Measurements from ENCODE around the gene MOG. TPM values are rescaled to one million over a fixed set of nuclear protein-coding genes. Genes with fewer than 3 reads are reported as not detected.
A peak's percentile ranks its signal among the peaks of the same experiment; 100 is the strongest.

Gene MOG
- total RNA-seq, 6 experiments from 2014 or later = not detected

- peaks cover 3% of the 10 kb centered on the region for H3K27me3 Mint-ChIP-seq (ENCODE audit: insufficient read depth)
- peak overlapping the region; percentile 93 for H3K4me3 Mint-ChIP-seq
- no peaks in the 10 kb centered on the region; the same call in 1 of the 2 replicates for H3K36me3 Mint-ChIP-seq (ENCODE audit: low read depth)
- no peak for TF ChIP-seq CTCF (IDR thresholded peaks at IDR 0.05)
- peak; percentile 35 for DNase-seq
- H3K4me1 Mint-ChIP-seq (ENCODE audit: low read depth) = peaks cover 51% of the 10 kb centered on the region
- no peaks in the 10 kb centered on the region for H3K9me3 Mint-ChIP-seq
- peak overlapping the region; percentile 67 for H3K27ac Mint-ChIP-seq
Measured at GRCh38 chr6:29631860-29632731, 24.8 kb upstream of the MOG start.

GRCh38 chr6:29632789-29633533 lies 23.9 kb upstream of the MOG start, which contains the start of gene GABBR1:
Gene GABBR1, minus strand, starts transcription at chr6:29633183. Its CDS starts 798 bp downstream, at chr6:29632385.
- Mint-ChIP-seq H3K36me3 (ENCODE audit: low read depth) (no peaks in the 10 kb centered on the region; the same call in 1 of the 2 replicates), H3K9me3 (no peaks in the 10 kb centered on the region), H3K27ac (peak within 1 kb of the TSS; percentile 67), H3K27me3 (ENCODE audit: insufficient read depth) (peaks cover 3% of the 10 kb centered on the region), H3K4me1 (ENCODE audit: low read depth) (peaks cover 50% of the 10 kb centered on the region), H3K4me3 (peak within 1 kb of the TSS; percentile 93)
- no peak for TF ChIP-seq CTCF (IDR thresholded peaks at IDR 0.05)
- peak; percentile 79 for DNase-seq

GRCh38 chr6:29633534-29633905 lies 23.4 kb upstream of the MOG start:
- no peak for TF ChIP-seq CTCF (IDR thresholded peaks at IDR 0.05)

GRCh38 chr6:29637247-29637646 lies 19.6 kb upstream of the MOG start:
- H3K27me3 Mint-ChIP-seq (ENCODE audit: insufficient read depth) = no peaks in the 10 kb centered on the region; the same call in none of the 2 replicates
- no peak for TF ChIP-seq CTCF (IDR thresholded peaks at IDR 0.05)
- peaks cover 12% of the 10 kb centered on the region for H3K4me1 Mint-ChIP-seq (ENCODE audit: low read depth)
- no peak overlapping the region for H3K4me3 Mint-ChIP-seq
- no peak overlapping the region for H3K27ac Mint-ChIP-seq
- no peaks in the 10 kb centered on the region for H3K36me3 Mint-ChIP-seq (ENCODE audit: low read depth)
- no peaks in the 10 kb centered on the region for H3K9me3 Mint-ChIP-seq
- no peak for DNase-seq

More at GRCh38 chr6:29633534-29633905, 23.4 kb upstream of the MOG start:
- peak overlapping the region; percentile 6; the same call in 1 of the 2 replicates for H3K27ac Mint-ChIP-seq
- DNase-seq = no peak
- H3K4me1 Mint-ChIP-seq (ENCODE audit: low read depth) = peaks cover 49% of the 10 kb centered on the region
- H3K27me3 Mint-ChIP-seq (ENCODE audit: insufficient read depth) = peaks cover 3% of the 10 kb centered on the region
- H3K9me3 Mint-ChIP-seq = no peaks in the 10 kb centered on the region
- H3K36me3 Mint-ChIP-seq (ENCODE audit: low read depth) = no peaks in the 10 kb centered on the region; the same call in 1 of the 2 replicates
- H3K4me3 Mint-ChIP-seq = peak overlapping the region; percentile 93

GRCh38 chr6:29641430-29642148 lies 15.3 kb upstream of the MOG start:
- H3K4me1 Mint-ChIP-seq (ENCODE audit: low read depth) = no peaks in the 10 kb centered on the region
- no peak for DNase-seq

More at GRCh38 chr6:29641430-29642148, 15.3 kb upstream of the MOG start:
- H3K27ac Mint-ChIP-seq = no peak overlapping the region
- no peaks in the 10 kb centered on the region for H3K36me3 Mint-ChIP-seq (ENCODE audit: low read depth)
- H3K9me3 Mint-ChIP-seq = no peaks in the 10 kb centered on the region
- TF ChIP-seq CTCF (IDR thresholded peaks at IDR 0.05) = no peak
- peaks cover 1% of the 10 kb centered on the region; the same call in 1 of the 2 replicates for H3K27me3 Mint-ChIP-seq (ENCODE audit: insufficient read depth)
- no peak overlapping the region for H3K4me3 Mint-ChIP-seq

Measured in HFFc6 (cell line).